RWPE1 (cell line): ENCODE measurements around the gene SKIC2.

Experiments
- CTCF ChIA-PET: fragments of 350-600 bp; sonication (Branson Sonifier 250); formaldehyde crosslinking; extraction: SDS; loops from one replicate; lab custom pipeline; 2021; lab: Yijun Ruan, JAX
- POLR2A ChIA-PET: fragments of 400-600 bp; formaldehyde crosslinking; extraction: SDS; loops from one replicate; lab custom pipeline; 2020; ENCODE audit warnings: antibody characterized with exemption; ENCODE audit not compliant: low non-redundant PET; lab: Yijun Ruan, JAX
- DNase-seq: peaks from one replicate; pipeline ENCODE4 v3.0.0; 2012; ENCODE audit warnings: low spot score
- H3K27ac ChIP-seq: fragments of 450-650 bp; 2 replicates; pipeline ENCODE4 v1.5.1; 2017
- CTCF ChIP-seq: fragments of 450-650 bp; conservative IDR thresholded peaks from 2 replicates; pipeline ENCODE4 v1.5.1; 2017; ENCODE audit warnings: low read depth, mild to moderate bottlenecking

SKIC2 gene

GRCh38 chr6:31967926-31968320 is 8.9 kb downstream of the SKIC2 start:
- TF ChIP-seq CTCF: no peak
- CTCF ChIA-PET: no interaction called here
- POLR2A ChIA-PET: no interaction called here
- H3K27ac ChIP-seq: peak overlapping the region; percentile 97
- DNase-seq: no peak

- POLR2A ChIA-PET: no interaction called here
- no peak for DNase-seq
- TF ChIP-seq CTCF: no peak
- H3K27ac ChIP-seq: peak overlapping the region; percentile 97
- CTCF ChIA-PET: no interaction called here
Observed at GRCh38 chr6:31968326-31968725, 9.4 kb downstream of the SKIC2 start.

GRCh38 chr6:31968791-31969711 is 10.1 kb downstream of the SKIC2 start:
- TF ChIP-seq CTCF: no peak
- POLR2A ChIA-PET: interaction anchor here (1.2 kb wide), 1 partner anchor 10 kb away, joined by 3 read pairs; the partner anchor contains the start of genes NELFE and SKIC2
- CTCF ChIA-PET: interaction anchor here (0.9 kb wide), 1 partner anchor 119 kb away, joined by 3 read pairs; no protein-coding TSS in a partner anchor
- DNase-seq: no peak
- H3K27ac ChIP-seq: peak overlapping the region; percentile 97

- CTCF ChIA-PET: interaction anchor here (0.5 to 1.2 kb wide), 3 partner anchors 17 to 285 kb away, joined by 3 to 5 read pairs (median 3); no protein-coding TSS in a partner anchor
- no peak for DNase-seq
- no peak for TF ChIP-seq CTCF
- POLR2A ChIA-PET: interaction anchor here (0.7 to 1.2 kb wide), 2 partner anchors 10 to 48 kb away, joined by 3 read pairs; partner anchors contain the start of genes NELFE and SKIC2
- H3K27ac ChIP-seq: peak overlapping the region; percentile 97
Observed at GRCh38 chr6:31969712-31970603, 11.0 kb downstream of the SKIC2 start.

- TF ChIP-seq CTCF: no peak
- ChIA-PET POLR2A (interaction anchor here (0.7 to 1.2 kb wide), 2 partner anchors 11 to 49 kb away, joined by 3 read pairs; partner anchors contain the start of genes NELFE and SKIC2), CTCF (interaction anchor here (0.5 to 1.2 kb wide), 3 partner anchors 18 to 319 kb away, joined by 3 to 5 read pairs (median 3); partner anchors contain the start of gene BAG6)
- DNase-seq: no peak
- H3K27ac ChIP-seq: peak overlapping the region; percentile 97
Observed at GRCh38 chr6:31970604-31971271, 11.8 kb downstream of the SKIC2 start.
